ENCODE measurements around the gene MIB2. TPM values are rescaled to one million over a fixed set of nuclear protein-coding genes. Genes with fewer than 3 reads are reported as not detected.

MIB2 gene
- total RNA-seq, 1 experiment from 2014 or later: 22.7 TPM

DNA sequence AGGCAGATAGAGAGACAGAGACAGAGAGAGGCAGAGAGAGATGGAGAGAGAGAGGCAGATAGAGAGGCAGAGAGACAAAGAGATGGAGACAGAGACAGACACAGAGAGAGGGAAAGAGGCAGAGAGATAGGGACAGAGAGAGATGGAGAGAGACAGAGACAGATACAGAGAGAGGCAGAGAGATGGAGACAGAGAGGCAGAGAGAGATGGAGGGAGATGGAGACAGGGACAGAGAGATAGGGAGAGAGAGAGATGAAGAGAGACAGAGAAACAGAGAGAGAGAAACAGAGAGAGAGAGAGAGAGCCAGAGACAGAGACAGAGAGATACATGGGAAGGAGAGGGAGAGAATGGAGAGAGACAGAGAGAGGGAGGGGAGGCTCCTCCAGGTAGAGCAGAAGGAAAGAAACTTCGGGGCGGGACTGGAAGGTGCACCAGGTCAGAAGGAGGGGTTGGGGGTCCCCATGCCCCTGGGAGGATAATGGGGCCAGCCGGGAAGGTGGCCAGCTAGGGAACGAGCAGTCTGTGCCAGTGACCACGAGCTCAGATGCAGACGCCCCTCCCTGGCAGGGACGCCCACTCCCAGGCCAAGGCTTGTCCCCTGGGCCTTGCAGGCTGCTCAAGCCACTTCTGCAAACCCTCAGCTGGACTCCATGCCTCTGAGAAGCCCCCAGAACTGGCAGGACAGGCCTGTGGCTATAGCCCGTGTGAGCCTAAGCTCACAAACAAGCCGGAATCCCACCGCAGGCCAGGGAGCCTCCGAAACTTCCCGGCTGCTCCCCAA is 18.6 kb upstream of the MIB2 start:
- DNase-seq (ENCODE audit: low read depth, low spot score): no peak
- in situ Hi-C loops (cut with HindIII; ENCODE audit: low pct_unique_long_range_greater_than_20kb, low sequenced_read_pairs): no loop called here

DNA sequence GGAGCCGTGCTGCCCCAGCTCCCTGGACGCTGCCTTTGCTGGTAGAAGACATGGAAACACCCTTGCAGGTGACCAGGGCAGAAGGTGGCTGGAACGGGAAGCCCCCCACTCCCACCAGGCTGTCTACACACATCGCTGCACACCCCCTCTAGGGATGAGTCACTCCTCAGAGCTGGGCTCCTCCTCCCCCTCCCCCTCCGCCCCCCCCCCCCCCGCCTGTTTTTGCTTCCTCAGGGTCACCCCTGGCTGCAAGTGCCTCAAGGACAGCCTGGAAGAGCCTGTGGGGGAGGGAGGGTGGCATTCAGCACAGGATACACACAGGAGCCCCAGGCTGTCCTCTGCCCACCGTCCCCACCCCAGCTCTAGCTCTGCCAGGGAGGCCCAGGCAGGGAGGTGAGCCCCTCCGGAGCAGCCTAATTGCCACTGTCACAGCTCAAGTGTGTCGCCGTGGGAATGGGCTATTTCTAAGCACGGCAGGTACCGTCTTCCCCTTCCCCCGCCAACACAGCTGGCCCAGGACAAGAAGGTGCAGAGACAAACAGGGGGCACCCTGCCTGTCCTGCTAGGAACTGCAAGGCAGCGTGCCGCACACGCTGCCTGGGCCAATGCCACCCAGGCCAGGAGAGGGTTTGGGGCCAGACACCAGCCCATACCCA is 17.9 kb upstream of the MIB2 start:
- DNase-seq (ENCODE audit: low read depth, low spot score): peak; percentile 24
- in situ Hi-C loops (cut with HindIII; ENCODE audit: low pct_unique_long_range_greater_than_20kb, low sequenced_read_pairs): no loop called here

DNA sequence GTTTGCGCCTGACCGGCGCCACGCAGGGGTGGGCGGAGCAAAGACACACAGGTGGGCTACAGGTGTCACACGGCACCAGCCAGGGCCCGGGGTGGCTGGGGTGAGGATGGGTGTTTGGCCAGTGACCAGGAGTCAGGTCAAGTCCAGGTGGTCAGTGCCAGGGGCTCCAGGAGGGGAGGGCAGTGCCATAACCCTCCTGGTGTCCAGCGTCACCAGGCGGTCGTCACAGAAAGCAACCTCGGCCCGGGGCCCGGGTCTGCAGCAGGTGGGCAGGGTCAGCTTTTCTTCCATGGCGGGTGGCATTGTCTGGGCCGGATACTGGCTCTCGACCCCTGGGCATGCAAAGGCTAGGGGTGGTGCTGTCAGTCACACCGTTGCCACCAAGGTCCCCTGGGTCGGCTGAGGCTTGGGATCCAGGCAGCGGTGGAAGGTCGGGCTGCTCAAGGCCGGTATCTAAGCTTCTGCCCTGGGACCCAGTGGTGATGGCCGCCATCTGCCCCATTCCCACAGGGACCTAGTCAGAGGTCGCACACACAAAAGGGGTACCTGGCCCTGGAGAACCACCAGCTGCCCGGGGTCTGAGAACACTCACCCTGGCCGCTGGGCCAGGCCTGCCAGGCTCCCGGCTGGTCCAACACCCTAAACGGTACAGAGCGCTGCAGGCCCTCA is 17.1 kb upstream of the MIB2 start:
- in situ Hi-C loops (cut with HindIII; ENCODE audit: low pct_unique_long_range_greater_than_20kb, low sequenced_read_pairs): no loop called here
- DNase-seq (ENCODE audit: low read depth, low spot score): no peak

DNA sequence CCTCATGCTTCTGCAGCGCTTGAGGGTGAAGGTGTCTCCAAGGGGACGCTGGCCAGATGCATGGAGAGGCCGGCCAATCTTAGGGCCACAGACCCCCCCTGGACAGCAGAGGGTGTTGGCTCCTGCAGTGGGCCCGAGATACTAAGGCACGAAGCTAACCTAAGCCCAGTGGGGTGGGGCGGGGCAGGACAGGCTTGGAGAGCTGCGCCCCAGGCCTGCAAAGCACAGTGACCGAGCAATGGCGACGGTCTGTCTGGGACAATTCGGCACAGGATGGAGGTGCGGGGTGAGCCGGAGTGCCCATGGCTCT is 16.6 kb upstream of the MIB2 start:
- DNase-seq (ENCODE audit: low read depth, low spot score): no peak

DNA sequence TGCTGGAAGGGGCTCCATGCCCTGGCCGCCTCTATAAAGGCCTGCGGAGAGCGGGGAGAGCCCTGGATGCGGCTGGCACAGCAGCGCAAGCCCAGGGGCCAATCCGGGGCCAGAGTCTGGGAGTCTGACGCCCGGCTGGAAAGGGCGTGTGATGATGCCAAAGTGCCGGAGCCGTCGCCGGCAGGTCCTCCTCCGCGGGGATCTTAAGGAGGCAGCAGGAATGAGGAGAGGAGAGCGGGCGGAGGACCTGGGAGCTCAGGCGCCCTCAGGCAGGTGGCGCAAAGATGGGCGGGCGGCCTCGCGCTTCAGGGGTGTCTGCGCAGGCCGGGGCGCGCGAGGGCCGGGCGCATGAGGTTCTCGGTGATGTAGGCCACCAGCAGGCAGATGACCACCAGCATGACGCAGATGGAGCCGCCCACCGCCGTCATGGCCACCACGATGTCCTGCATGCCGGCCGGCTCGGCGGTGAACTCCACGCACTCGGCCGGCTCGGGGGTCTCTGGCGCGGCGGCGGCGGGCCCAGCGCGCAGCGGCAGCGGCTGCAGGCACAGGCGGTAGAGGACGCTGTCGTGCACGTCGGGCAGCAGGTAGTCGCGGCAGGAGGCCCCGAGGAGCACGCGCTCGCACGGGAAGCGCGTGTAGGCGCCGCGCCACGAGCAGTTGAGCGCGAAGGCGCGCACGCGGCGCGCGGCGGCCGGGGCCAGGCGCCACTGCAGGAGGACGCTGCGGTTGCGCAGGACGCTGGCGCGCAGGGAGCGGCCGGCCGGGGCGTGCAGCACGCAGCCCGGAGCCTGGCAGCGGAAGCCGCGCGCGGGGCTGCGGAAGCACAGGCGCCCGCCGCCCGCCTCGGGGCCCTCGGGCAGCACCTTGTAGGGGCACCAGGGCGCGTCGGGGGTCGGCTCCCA is 16.0 kb upstream of the MIB2 start:
- peak; percentile 27 for DNase-seq (ENCODE audit: low read depth, low spot score)
- in situ Hi-C loops (cut with HindIII; ENCODE audit: low pct_unique_long_range_greater_than_20kb, low sequenced_read_pairs): no loop called here

More for the DNA sequence above, 16.6 kb upstream of the MIB2 start:
- in situ Hi-C loops (cut with HindIII; ENCODE audit: low pct_unique_long_range_greater_than_20kb, low sequenced_read_pairs): no loop called here

DNA sequence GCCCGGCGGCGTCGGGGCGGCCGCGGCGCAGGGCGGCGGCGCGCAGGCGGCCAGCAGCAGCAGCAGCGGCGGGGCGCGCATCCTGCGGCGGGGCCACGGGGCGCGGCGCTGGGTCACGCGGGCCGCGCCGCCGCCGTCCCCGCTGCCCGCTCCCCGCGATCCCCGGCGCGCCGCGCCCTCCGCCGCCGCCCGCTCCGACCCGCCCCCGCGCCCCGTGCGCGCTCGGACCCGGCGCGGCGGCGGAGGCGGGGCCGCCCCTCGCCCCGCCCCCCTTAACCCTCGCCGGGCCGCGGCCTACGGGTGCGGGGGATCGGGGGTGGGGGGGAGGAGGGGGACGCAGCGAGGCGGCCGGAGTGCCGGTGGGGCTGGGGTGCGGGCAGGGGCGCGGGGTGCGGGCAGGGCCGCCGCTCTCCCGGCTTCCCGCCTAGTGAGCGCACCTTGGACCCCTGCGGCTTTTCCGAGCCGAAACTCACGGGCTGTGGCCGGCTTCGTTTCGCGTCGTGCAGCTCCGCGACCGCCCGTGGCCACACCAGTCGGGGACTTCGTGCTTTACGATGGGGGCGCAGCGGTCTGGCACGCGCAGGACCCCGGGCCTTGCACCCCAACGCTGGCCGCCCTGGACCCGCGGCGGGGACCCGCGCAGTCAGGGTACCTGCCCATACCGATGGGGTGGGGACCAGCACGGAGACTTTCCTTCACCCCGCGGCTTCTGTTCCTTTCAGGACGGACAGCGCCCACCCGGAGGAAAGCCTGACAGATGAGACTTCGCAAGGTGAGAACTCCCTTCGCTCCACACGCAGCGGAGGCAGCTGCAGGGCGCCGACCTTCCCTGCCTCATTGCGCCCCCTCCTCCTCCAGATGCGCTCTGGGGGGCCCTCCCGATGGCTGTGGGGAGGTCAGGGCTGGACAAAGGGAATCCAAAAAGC is 15.1 kb upstream of the MIB2 start, which contains the start of gene FNDC10:
FNDC10 (minus strand) TSS at position 201 of the 926 bp plus-strand sequence; CDS start at position 81, 120 bp downstream.
- no peak for DNase-seq (ENCODE audit: low read depth, low spot score)
- in situ Hi-C loops (cut with HindIII; ENCODE audit: low pct_unique_long_range_greater_than_20kb, low sequenced_read_pairs): no loop called here

DNA sequence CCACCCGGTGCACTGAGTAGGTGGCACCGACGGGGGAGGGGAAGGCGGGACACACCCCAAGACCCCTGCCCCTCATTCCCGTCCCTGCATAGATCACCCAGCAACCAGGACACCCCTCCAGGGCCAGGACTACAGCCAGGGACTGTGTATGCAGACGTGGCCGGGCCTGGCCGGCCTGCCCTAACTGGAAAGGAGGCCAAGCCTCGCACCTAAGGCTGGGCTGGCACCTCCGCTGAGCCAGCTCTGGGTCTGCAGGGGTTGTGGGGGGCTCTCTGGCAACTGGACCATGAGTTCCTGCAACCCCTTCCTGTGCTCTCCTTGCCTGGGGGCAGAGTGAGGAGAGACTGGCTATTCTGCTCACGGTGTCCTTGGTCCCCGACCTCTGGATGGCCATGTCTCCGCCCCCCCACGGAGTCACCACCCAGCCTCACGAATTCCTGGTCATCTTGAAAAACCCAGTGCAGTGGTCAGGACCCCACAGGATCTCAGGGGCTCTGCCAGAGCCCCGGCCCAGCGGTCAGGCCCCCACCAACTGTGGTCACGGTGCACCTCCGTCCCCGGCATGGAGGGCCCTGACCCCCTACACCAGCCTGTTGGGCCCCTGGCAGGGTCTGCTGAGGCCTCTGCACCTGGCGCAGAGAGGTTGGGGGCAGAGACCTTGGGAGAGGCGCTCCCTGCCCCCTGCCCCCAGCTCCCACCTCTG is 14.3 kb upstream of the MIB2 start:
- in situ Hi-C loops (cut with HindIII; ENCODE audit: low pct_unique_long_range_greater_than_20kb, low sequenced_read_pairs): no loop called here
- no peak for DNase-seq (ENCODE audit: low read depth, low spot score)

DNA sequence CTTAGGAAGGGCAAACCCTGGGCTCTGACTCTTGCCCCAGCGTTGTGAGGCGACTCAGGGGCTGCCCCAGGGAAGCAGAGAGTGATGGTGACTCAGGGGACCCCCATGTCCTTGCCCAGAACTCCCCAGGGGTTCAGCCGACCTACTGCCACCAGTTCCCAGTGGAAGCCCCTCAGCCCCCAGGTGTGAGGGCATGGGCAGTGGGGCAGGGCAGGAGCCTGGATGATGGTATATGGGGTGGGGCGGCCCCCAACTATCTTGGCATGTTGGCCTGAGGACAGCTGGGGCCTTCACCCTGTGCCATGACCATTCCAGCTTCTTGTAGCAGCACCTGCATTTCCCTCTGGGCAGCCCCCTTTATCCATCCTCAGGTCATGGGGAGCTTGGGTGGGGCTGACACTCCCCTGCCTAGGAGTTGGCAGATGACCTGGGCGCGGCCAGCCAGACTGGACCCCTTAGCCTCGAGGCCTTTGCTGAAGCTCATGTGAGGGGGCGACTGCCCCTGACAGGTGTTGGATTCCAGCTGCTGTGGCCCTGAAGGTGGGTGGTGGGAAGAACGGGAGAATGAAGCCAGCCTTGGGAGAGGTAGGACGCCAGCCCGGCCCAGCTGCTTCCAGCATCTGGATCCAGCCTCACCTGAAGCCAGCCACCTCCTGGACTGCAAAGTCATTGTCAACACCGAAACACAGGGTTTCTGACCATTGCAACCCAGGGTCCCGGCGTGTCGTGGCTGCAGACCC is 13.6 kb upstream of the MIB2 start:
- DNase-seq (ENCODE audit: low read depth, low spot score): no peak
- in situ Hi-C loops (cut with HindIII; ENCODE audit: low pct_unique_long_range_greater_than_20kb, low sequenced_read_pairs): no loop called here

DNA sequence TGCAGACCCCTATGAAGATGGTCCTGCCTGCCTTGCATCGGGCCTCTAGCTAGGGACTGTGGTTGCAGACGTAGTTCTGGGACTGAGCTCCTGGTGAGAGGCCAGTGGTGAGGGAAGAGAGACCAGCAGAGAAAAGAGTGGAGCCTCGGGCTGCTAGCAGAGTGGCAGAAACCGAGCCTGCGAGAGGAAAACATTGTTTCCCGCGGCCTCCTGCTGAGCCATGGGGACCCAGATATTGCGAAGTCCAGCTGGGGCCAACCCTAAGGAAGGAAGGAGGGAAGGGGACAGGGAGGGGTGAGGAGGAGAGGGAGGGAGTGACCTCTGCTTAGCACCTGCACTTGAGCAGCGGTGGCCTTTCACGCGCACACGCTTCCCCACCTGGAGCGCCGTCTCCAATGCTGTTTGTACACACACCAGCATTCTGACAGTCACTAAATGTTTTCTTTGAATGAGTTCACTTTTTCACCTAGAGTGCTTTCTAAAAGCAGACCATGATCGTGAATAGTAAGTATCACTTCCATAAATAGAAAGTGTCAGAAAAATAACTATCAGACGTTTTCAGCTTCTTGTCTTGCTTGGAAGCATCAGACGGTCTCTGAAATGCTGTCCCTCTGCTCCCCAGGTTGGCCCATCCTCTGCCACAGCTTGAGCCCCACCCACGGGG is 12.9 kb upstream of the MIB2 start:
- in situ Hi-C loops (cut with HindIII; ENCODE audit: low pct_unique_long_range_greater_than_20kb, low sequenced_read_pairs): no loop called here
- no peak for DNase-seq (ENCODE audit: low read depth, low spot score)

DNA sequence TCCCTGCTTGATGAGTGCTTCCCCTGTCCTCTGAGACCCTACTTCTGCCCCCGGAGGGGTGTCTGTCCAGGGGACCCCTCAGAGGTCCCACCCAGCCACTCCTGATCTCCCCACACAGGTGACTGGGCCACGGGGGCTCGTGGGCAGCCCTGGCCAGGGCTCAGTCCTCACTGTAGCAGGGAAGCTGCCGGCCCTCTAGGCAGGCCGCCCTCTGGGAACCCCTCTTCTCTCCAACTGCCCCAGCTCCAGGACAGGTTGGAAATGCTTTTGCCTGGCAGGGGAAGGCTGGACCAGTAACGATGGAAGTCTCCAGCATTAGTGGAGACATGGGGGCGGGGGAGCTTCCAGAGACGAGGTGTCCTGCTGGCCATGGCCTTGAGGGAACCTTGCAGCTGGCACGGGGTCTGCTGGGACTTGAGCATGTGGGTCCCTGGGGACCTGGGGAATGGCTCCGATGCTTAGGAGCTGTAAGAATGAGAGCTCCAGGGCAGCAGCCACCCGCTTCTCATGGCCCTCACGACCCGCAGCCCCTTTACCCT is 12.3 kb upstream of the MIB2 start:
- in situ Hi-C loops (cut with HindIII; ENCODE audit: low pct_unique_long_range_greater_than_20kb, low sequenced_read_pairs): no loop called here
- DNase-seq (ENCODE audit: low read depth, low spot score): no peak

DNA sequence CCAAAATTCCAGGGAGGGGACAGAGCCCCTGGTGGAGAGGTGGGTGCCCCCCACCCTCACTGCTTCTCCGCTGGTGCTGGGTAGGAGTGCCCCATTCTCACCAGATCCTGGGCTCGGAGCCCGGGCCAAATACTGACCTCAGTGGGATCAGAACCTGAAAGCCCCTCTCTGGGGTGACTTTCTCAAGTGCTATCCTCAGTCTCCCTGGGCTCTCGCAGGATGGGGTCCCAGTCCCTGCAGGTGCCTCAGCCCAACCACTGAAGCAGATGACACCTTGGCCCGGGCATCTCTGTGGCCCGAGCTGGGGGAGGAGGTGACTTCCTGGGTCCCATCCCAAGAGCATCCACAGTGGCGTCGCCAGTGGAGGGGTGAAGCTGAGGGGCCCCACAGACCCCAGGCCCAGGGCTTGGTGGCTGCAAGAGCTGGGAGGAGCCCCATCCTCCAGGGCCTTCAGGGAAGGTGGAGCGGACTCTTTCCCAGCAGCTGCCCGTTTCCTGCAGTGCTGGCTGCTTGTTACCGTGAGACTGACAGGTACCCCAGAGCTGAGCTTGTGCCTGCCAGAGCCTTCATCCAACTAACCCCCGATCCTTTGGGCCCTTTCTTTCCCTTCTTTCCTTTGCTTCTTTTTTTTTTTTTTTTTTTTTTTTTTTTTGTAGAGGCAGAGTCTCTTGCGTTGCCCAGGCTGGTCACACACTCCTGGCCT is 11.5 kb upstream of the MIB2 start:
- in situ Hi-C loops (cut with HindIII; ENCODE audit: low pct_unique_long_range_greater_than_20kb, low sequenced_read_pairs): no loop called here

DNA sequence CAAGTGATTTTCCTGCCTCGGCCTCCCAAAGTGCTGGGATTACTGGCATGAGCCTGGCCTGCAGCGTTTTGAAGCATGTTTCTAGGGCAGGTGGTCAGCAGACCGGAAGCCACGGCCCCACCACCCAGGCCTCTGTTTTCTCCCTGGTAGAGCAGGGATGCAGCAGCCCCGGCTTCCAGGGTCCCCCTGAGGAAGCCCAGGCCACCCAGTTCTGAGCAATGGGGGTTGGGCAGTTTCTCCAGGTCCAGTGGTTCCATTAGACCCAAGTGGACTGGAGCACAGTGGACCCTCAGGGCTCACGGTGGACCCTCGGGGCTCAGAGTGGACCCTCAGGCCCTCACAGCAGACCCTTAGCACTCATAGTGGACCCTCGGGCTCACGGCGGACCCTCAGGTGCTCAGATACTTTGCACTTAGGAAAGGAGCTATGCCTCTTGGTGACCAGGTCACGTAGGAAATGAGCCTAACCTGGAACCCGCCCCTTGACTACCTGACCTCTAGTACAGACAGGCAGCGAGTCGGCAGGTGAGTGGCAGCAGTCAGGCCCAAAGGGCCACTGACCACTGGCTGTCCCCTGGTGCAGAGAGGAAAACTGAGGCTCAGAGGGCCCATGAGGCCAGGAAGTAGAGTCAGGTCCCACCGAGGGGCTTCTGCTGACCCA is 10.8 kb upstream of the MIB2 start:
- in situ Hi-C loops (cut with HindIII; ENCODE audit: low pct_unique_long_range_greater_than_20kb, low sequenced_read_pairs): no loop called here
- DNase-seq (ENCODE audit: low read depth, low spot score): no peak

More for the DNA sequence above, 11.5 kb upstream of the MIB2 start:
- DNase-seq (ENCODE audit: low read depth, low spot score): no peak

DNA sequence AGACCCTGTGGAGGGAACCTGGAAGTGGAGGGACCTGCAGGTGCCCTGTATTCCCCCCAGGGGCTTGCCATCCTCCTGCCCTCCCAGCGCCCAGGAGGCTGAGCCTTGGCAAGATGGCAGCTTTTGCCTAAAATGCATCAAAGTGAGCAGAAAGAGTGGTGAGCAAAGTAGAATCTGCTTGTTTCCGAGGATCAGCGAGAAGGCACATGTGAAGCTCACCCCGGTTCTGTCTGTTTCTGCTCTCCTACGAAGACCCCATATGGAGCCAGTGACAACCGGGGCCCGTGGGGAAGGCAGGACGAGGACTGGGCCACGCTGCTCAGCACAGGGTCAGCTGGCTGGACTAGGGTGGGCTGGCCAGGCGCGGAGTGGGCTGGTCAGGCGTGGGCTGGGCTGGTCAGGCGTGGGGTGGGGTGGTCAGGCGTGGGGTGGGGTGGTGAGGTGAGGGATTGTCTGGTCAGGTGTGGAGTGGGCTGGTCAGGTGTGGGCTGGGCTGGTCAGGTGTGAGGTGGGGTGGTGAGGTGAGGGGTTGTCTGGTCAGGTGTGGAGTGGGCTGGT is 10.2 kb upstream of the MIB2 start:
- in situ Hi-C loops (cut with HindIII; ENCODE audit: low pct_unique_long_range_greater_than_20kb, low sequenced_read_pairs): no loop called here

DNA sequence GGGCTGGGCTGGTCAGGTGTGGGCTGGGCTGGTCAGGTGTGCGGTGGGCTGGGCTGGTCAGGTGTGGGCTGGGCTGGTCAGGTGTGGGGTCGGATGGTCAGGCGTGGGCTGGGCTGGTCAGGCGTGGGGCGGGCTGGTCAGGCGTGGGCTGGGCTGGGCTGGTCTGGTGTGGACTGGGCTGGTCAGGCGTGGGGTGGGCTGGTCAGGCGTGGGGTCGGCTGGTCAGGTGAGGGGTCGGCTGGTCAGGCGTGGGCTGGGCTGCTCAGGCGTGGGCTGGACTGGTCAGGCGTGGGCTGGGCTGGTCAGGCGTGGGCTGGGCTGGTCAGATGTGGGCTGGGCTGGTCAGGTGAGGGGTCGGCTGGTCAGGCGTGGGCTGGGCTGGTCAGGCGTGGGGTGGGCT is 9.6 kb upstream of the MIB2 start:
- in situ Hi-C loops (cut with HindIII; ENCODE audit: low pct_unique_long_range_greater_than_20kb, low sequenced_read_pairs): no loop called here
- DNase-seq (ENCODE audit: low read depth, low spot score): no peak

More for the DNA sequence above, 10.2 kb upstream of the MIB2 start:
- DNase-seq (ENCODE audit: low read depth, low spot score): no peak

All from SK-MEL-5 (cell line).